Effector memory CD4-positive, alpha-beta T cell (primary cell): Measurements from ENCODE around the gene DACH1.

ENCODE experiments used
- DNase-seq, 3 donors: peaks; one replicate each; pipeline ENCODE4 v3.0.0-alpha.2; 2020
- H3K27ac ChIP-seq: 2 replicates; pipeline ENCODE4 v1.7.0; 2013; ENCODE audit warnings: mild to moderate bottlenecking, low read length, moderate library complexity; ENCODE audit not compliant: insufficient read depth, poor library complexity, severe bottlenecking
- H3K27me3 ChIP-seq: replicated peaks from 2 replicates; pipeline ENCODE4 v1.7.0; 2013; ENCODE audit warnings: mild to moderate bottlenecking, low read length; ENCODE audit not compliant: insufficient read depth, control insufficient read depth, poor library complexity, severe bottlenecking
- H3K36me3 ChIP-seq: 2 replicates; pipeline ENCODE4 v1.7.0; 2013; ENCODE audit warnings: mild to moderate bottlenecking, low read length, moderate library complexity; ENCODE audit not compliant: control insufficient read depth, insufficient read depth
- H3K4me1 ChIP-seq: 2 replicates; pipeline ENCODE4 v1.7.0; 2013; ENCODE audit warnings: low read length, mild to moderate bottlenecking; ENCODE audit not compliant: control insufficient read depth, insufficient read depth, poor library complexity, severe bottlenecking
- H3K4me3 ChIP-seq: 2 replicates; pipeline ENCODE4 v1.7.0; 2013; ENCODE audit warnings: low read length, low read depth, mild to moderate bottlenecking; ENCODE audit not compliant: insufficient read depth, poor library complexity, severe bottlenecking
- H3K9me3 ChIP-seq: 2 replicates; pipeline ENCODE4 v1.7.0; 2013; ENCODE audit warnings: mild to moderate bottlenecking, low read length, moderate library complexity; ENCODE audit not compliant: control insufficient read depth

DACH1 gene

DNA sequence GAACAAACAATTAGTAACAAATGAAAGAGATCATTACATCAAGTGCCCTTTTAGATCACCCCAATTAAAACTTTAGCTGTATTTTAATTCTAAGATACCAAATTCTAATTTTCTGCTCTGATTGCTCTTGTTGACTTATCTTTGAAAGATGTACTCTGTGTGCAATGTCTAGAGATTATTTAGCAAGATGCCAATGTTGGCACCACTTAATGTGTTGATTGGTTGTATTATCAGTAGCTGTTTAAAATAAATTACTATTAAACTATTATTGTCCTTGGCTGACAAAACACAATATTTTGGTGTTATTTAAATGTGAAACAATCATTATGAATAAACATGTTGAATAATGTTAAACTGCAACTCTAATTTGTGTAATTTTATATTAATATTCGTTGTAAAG, 386.0 kb downstream of the DACH1 start:
- Histone ChIP-seq H3K9me3 (no peaks in the 10 kb centered on the region), H3K4me3 (no peak overlapping the region), H3K27ac (no peak overlapping the region), H3K4me1 (no peaks in the 10 kb centered on the region), H3K36me3 (no peaks in the 10 kb centered on the region), H3K27me3 (no peaks in the 10 kb centered on the region)
- DNase-seq, result no peak

DNA sequence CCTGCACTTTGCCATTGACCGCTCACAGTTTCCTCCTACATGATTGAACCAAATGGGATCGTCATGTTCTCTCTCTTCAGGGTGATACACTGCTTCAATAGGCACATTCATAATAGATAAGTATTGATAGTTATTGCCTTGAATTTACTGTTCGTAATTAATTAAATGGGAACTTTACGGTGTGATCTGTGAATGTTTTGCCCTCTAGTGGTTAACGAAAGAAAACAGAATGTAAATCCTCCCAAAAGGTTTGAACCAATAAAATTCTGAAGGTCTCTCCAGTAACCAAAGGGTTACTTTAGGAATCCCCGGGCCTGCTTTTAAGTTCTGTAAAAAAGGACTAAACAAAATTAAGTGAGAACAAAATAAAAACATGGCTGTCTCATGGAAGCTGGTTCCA, 389.3 kb downstream of the DACH1 start:
- H3K27ac ChIP-seq, result no peak overlapping the region
- H3K9me3 ChIP-seq, result no peaks in the 10 kb centered on the region
- no peaks in the 10 kb centered on the region for H3K4me1 ChIP-seq
- H3K27me3 ChIP-seq, result no peaks in the 10 kb centered on the region
- no peaks in the 10 kb centered on the region for H3K36me3 ChIP-seq
- no peak overlapping the region for H3K4me3 ChIP-seq
- no peak for DNase-seq

DNA sequence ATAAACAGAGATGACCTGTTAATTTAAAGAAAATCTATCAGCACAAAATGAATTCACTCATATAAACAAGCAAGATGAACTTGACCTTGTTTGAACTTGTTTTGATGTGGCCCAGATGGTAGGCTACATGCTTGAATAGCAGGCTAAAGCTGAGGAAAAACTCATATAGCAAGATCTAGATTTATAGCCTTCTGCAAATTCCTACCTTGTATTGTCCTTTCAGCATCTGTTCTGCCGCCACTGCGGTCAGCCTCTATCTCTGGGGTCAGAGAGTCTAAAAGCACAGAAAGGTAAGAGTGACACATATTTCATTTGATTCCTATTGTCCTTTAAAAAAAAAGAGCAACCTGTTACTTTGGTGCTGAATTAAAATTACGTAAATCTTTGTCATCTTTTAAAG, 392.1 kb downstream of the DACH1 start:
- no peak for DNase-seq
- Histone ChIP-seq H3K27ac (no peak overlapping the region), H3K27me3 (no peaks in the 10 kb centered on the region), H3K4me1 (no peaks in the 10 kb centered on the region), H3K4me3 (no peak overlapping the region), H3K9me3 (no peaks in the 10 kb centered on the region), H3K36me3 (no peaks in the 10 kb centered on the region)

DNA sequence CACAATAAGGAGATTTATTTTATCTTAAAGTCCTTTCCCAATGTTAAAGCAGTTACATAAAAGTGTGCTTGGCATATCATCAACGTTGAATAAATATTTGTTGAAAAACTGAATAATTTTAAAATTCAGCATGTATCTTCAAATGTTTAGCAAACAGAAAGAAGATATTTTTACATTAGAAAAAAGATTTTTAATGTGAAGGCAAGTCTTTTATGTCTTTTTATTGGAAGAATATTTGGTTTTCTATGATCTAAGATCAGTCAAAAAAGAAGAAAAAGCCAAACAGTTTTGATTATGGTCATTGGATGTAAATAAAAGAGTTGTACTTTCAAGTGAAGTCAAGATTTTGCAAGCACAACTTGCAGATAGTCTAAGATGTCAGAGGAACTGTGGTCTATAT, 397.4 kb downstream of the DACH1 start:
- H3K9me3 ChIP-seq, result no peaks in the 10 kb centered on the region
- no peak for DNase-seq
- no peaks in the 10 kb centered on the region for H3K4me1 ChIP-seq
- no peaks in the 10 kb centered on the region for H3K36me3 ChIP-seq
- H3K27ac ChIP-seq, result no peak overlapping the region
- no peak overlapping the region for H3K4me3 ChIP-seq
- no peaks in the 10 kb centered on the region for H3K27me3 ChIP-seq

DNA sequence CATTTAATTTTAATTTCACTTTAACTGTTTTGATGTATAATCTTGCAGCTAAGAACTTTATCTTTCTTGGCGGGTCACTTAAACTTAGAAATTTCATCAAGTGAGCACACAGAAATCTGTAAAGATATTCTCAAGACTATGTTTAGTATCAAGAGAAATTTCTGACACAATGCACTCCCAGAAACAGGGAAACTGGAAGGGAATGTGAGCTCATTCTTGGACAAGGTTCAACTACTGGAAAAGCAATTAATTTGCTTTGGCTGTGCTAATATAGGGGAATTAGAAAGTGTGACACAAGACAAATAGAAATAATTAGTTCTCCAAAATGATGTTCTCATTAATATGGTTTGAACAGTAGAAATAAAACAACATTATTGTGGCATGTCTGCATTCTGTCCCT, 402.3 kb downstream of the DACH1 start:
- Histone ChIP-seq H3K27me3 (no peaks in the 10 kb centered on the region), H3K4me1 (no peaks in the 10 kb centered on the region), H3K27ac (no peak overlapping the region), H3K4me3 (no peak overlapping the region), H3K36me3 (no peaks in the 10 kb centered on the region), H3K9me3 (no peaks in the 10 kb centered on the region)
- DNase-seq, result no peak

DNA sequence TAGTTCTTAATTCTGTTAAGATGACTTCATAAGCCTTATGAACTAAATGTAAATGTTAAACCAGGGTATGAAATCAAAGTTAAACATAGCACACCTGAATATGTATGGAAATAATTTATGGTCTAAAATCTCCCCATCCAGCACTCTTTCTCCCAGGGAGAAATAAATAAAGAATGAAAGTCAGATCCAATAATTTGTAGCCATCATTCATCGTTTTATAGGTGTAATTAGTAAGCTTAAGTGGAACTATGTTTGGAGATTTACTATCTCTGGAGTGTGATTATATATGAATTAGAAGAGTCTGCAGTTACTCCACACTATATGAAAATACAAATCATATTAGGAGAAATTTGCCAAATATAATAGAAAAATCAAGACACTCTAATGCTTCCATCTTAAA, 405.1 kb downstream of the DACH1 start:
- H3K27ac ChIP-seq, result no peak overlapping the region
- no peaks in the 10 kb centered on the region for H3K27me3 ChIP-seq
- H3K9me3 ChIP-seq, result no peaks in the 10 kb centered on the region
- DNase-seq, result no peak
- no peaks in the 10 kb centered on the region for H3K4me1 ChIP-seq
- H3K36me3 ChIP-seq, result no peaks in the 10 kb centered on the region
- H3K4me3 ChIP-seq, result no peak overlapping the region

DNA sequence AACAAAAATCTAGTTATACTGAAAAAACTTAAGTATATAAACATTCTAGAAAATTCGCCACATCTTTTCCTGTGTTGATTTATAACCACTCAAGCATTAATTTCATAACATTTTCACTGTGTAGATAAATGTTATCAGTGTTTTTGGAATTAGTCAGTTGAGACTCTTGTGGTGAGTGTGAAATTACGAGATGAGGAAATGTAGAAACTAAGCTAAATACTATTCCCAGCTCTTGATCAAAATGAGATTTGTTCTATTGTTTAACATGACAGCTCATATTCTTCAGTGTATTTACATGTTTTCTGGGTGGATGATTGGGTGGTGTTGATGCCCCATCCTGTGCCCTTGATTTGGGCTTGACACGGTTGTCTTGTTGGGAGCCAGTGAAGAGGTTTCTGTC, 406.8 kb downstream of the DACH1 start:
- Histone ChIP-seq H3K4me3 (no peak overlapping the region), H3K9me3 (no peaks in the 10 kb centered on the region), H3K27ac (no peak overlapping the region), H3K27me3 (no peaks in the 10 kb centered on the region), H3K4me1 (no peaks in the 10 kb centered on the region), H3K36me3 (no peaks in the 10 kb centered on the region)
- no peak for DNase-seq

DNA sequence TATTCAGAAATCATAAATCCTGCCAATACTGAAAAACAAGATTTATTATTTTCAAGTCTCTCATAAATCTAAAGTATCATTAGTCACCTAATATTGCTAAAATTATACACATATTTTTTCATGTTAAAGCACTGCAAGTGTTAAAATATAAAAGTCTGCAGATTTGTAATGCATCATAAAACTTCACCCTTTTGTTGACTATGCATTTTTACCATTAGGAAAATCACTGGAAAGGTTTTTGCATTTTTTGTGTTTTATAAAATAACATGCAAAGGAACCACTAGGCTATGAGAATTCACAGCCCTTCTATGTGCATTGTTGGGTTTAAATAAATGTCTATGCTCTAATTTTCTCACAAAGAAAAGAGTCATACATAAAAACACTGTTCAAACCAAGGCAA, 407.3 kb downstream of the DACH1 start:
- Histone ChIP-seq H3K9me3 (no peaks in the 10 kb centered on the region), H3K4me3 (no peak overlapping the region)

DNA sequence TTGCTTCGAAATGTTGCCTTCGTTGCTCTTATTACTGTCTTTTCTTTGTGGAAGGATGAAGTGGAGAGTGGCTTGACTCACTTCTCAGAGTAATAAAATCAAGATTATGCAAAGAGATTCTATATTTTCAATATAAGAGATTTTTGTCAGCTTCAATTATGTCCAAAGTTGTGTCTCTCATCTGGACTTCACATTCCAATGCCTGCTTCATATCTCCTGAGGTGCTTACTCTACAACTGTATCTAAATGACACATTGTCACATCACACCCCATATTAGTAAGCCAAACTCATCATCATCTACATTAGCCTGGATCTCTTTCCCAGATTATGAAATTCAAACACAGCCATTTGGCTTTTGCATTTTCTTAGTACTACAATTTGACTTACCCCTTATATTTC, 409.4 kb downstream of the DACH1 start:
- Histone ChIP-seq H3K27me3 (no peaks in the 10 kb centered on the region), H3K4me1 (no peaks in the 10 kb centered on the region), H3K27ac (no peak overlapping the region), H3K9me3 (no peaks in the 10 kb centered on the region), H3K4me3 (no peak overlapping the region), H3K36me3 (no peaks in the 10 kb centered on the region)
- DNase-seq, result no peak

More for the DNA sequence above, 407.3 kb downstream of the DACH1 start:
- no peak for DNase-seq
- Histone ChIP-seq H3K4me1 (no peaks in the 10 kb centered on the region), H3K27me3 (no peaks in the 10 kb centered on the region), H3K27ac (no peak overlapping the region), H3K36me3 (no peaks in the 10 kb centered on the region)

DNA sequence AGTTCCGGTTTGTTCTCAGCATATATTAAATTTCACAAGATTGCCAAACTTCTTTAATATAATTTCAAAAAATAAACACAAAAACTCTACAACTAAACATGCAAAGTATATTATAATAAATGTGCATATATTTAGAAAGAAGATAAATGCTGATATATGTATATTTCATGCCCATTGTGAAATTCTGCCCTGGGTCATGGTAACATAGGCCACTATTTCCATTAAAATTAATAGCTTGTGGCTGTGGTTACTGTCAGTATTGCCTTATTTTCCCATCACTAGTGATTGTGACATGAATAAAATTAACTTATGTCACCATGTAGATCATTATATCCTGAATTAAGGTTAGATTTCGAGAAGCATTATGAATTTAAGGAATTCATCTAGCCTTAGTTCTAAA, 410.9 kb downstream of the DACH1 start:
- DNase-seq, result no peak
- Histone ChIP-seq H3K4me3 (no peak overlapping the region), H3K27me3 (no peaks in the 10 kb centered on the region), H3K27ac (no peak overlapping the region), H3K36me3 (no peaks in the 10 kb centered on the region), H3K9me3 (no peaks in the 10 kb centered on the region), H3K4me1 (no peaks in the 10 kb centered on the region)

DNA sequence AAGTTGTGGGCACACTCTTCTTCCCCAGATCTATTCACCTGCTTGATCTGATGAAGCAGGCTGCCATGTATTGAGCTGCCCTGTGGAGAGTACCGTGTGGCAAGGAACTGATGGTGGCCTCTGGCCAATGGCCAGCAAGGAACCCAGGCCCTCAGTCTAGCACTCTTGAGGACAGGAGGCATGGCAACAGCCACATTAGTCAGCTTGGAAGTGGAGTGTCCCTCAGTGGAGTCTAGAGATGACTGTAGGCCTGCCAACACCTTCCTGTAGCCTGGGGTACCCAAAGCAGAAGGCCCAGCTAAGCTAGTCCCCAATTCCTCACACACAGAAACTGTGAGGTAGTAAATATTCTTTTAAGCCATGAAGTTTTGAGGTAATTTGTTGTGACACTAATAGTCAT, 412.5 kb downstream of the DACH1 start:
- no peaks in the 10 kb centered on the region for H3K9me3 ChIP-seq
- DNase-seq, result no peak
- H3K4me1 ChIP-seq, result no peaks in the 10 kb centered on the region
- H3K27ac ChIP-seq, result no peak overlapping the region
- H3K27me3 ChIP-seq, result no peaks in the 10 kb centered on the region
- no peak overlapping the region for H3K4me3 ChIP-seq
- H3K36me3 ChIP-seq, result no peaks in the 10 kb centered on the region
